Occipital lobe (tissue), 3 donors: ENCODE measurements around the gene ABL2. TPM values are rescaled to one million over a fixed set of nuclear protein-coding genes. Genes with fewer than 3 reads are reported as not detected.

Source experiments
- DNase-seq: peaks from one replicate; lab custom pipeline; 2025; lab: John Stamatoyannopoulos, UW
- small RNA-seq: library from RNA; depleted of rRNA; stranded (forward); fragments of <200 nt; gene quantifications from one replicate; pipeline ENCODE3, GENCODE V24; 2014
- total RNA-seq: library from RNA; depleted of rRNA; stranded (reverse); fragments of >200 nt; gene quantifications from one replicate; pipeline ENCODE4 v1.2.3, GENCODE V29; 2014

ABL2 gene
- total RNA-seq, 1 donor from 2014 or later = 36.5 TPM

DNA sequence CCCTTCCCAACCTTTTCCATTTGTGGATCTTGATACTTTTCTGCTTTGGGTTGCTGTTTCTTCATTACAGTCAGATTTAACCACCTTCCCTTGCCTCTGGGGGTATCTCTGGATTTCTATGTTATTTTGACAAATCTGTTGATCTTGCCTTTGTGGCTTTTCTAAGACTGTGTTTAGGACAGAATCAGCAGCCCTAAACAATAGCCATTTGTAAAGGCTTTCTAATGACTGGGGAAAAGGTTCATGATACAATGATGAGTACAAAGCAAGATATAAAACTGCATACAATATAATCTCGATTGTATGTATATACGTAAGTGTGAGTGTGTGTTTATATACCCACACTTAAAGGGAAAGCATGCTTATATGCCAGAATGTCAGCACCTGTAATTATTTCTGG is 176.0 kb downstream of the ABL2 start:
- no peak for DNase-seq

DNA sequence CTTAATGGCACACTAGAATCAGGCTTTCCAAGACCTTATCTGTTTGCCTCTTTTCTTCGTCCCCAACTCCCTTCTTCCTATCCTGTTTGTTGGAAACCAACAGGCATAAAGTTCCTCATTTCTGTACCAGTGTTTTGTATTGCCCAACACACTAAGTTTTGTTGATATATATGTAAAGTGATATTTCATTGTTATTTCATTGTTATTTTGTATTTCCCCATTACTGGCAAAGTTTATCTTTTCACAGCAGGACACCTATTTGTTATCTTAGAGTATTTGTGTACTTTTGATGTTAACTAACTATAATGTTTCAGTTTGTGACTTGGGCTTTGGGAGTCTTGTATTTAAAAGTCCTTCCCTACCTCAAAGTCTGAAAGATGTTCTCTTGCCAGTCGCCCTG is 176.7 kb downstream of the ABL2 start:
- no peak for DNase-seq

Small RNA genes lying within 50 kb of the gene (small RNA-seq; reads per million reads assigned to genes)
- gene AL512326.2 (not detected), gene AL512326.3 (not detected), gene EIF4A1P11 (not detected), gene RF00272 (not detected)

Other genes with a start within 250 kb of the ABL2 start
- 50.8 TPM for gene FAM20B, start 203.8 kb downstream of the ABL2 start, total RNA-seq
- gene TOR3A, start 147.6 kb downstream of the ABL2 start, total RNA-seq = 15.9 TPM
- gene SOAT1, start 64.1 kb upstream of the ABL2 start, total RNA-seq = 19.8 TPM
- 0.78 TPM for gene AXDND1, start 136.3 kb upstream of the ABL2 start, total RNA-seq